NCI-H1092 treated with DMSO at 0.1 percent for 48 hours (cell line): ENCODE results near the gene SFTPA2.
"Not testable (repeated sequence)": the region's sequence is repeated elsewhere in the genome, so short reads cannot be mapped to it uniquely, and the experiment has no call there.

ENCODE experiments used
- DNase-seq: peaks from one replicate; lab custom pipeline; 2025; lab: John Stamatoyannopoulos, UW

SFTPA2 gene

GRCh38 chr10:79559726-79560125 is 481 bp downstream of the SFTPA2 start:
- DNase-seq, result no peak

- not testable (repeated sequence) for DNase-seq
These were observed 3.2 kb downstream of the SFTPA2 start for GRCh38 chr10:79556961-79557360.

- no peak for DNase-seq
These were observed 4.6 kb downstream of the SFTPA2 start for GRCh38 chr10:79555354-79556309.

GRCh38 chr10:79552143-79552542 is 8.1 kb downstream of the SFTPA2 start:
- no peak for DNase-seq

GRCh38 chr10:79547973-79548372 is 12.2 kb downstream of the SFTPA2 start:
- DNase-seq, result no peak

- DNase-seq, result not testable (repeated sequence)
These were observed 13.1 kb downstream of the SFTPA2 start for GRCh38 chr10:79547128-79547527.

- DNase-seq, result not testable (repeated sequence)
These were observed 15.1 kb downstream of the SFTPA2 start for GRCh38 chr10:79544926-79545659.

GRCh38 chr10:79544408-79544807 is 15.8 kb downstream of the SFTPA2 start:
- DNase-seq, result not testable (repeated sequence)

- no peak for DNase-seq
These were observed 17.6 kb downstream of the SFTPA2 start for GRCh38 chr10:79542626-79543025.

- not testable (repeated sequence) for DNase-seq
These were observed 19.3 kb downstream of the SFTPA2 start for GRCh38 chr10:79540930-79541329.

- not testable (repeated sequence) for DNase-seq
These were observed 21.9 kb downstream of the SFTPA2 start for GRCh38 chr10:79538311-79538710.

GRCh38 chr10:79533903-79534175 is 26.4 kb downstream of the SFTPA2 start:
- DNase-seq, result not testable (repeated sequence)

GRCh38 chr10:79533142-79533902 is 26.9 kb downstream of the SFTPA2 start:
- not testable (repeated sequence) for DNase-seq

GRCh38 chr10:79528261-79528660 is 31.9 kb downstream of the SFTPA2 start:
- DNase-seq, result not testable (repeated sequence)

GRCh38 chr10:79525049-79525710 is 35.0 kb downstream of the SFTPA2 start:
- not testable (repeated sequence) for DNase-seq

GRCh38 chr10:79523157-79523853 is 36.9 kb downstream of the SFTPA2 start:
- not testable (repeated sequence) for DNase-seq

GRCh38 chr10:79522464-79522863 is 37.7 kb downstream of the SFTPA2 start:
- DNase-seq, result not testable (repeated sequence)

- not testable (repeated sequence) for DNase-seq
These were observed 38.5 kb downstream of the SFTPA2 start for GRCh38 chr10:79521751-79522150.

GRCh38 chr10:79517567-79517966 is 42.6 kb downstream of the SFTPA2 start:
- not testable (repeated sequence) for DNase-seq

- not testable (repeated sequence) for DNase-seq
These were observed 43.5 kb downstream of the SFTPA2 start for GRCh38 chr10:79516532-79517205.
